Right ventricle myocardium inferior (tissue), 1 donor: ENCODE data around the gene KIF26A. TPM values are rescaled to one million over a fixed set of nuclear protein-coding genes. Genes with fewer than 3 reads are reported as not detected.
"Not testable (repeated sequence)": the region's sequence is repeated elsewhere in the genome, so short reads cannot be mapped to it uniquely, and the experiment has no call there.

Experiments
- ATAC-seq: fragments of 200-7000 bp; cut with Tn5 transposase; one replicate; pipeline ENCODE4 v1.9.1; 2020; ENCODE audit warnings: mild to moderate bottlenecking, moderate library complexity
- DNase-seq: peaks from one replicate; pipeline ENCODE4 v3.0.0; 2021; ENCODE audit errors: missing footprints
- intact Hi-C: fragments of 100-400 bp; cut with DNase I; formaldehyde crosslinking; loops from one replicate; pipeline ENCODE4 v1.11.0; 2022
- total RNA-seq: library from RNA; stranded (reverse); fragmentation: NEBNext Ultra II Directional; extraction: Animal tissue kit (Norgen Biotek cat#: 25700); gene quantifications from one replicate; pipeline ENCODE4 v1.2.1, GENCODE V29; 2021
- donor health status: DM: no; HTN: yes; CAD: no; lungs with severe emphysema.

The KIF26A gene
- total RNA-seq, 1 donor from 2014 or later, result 6.4 TPM

DNA sequence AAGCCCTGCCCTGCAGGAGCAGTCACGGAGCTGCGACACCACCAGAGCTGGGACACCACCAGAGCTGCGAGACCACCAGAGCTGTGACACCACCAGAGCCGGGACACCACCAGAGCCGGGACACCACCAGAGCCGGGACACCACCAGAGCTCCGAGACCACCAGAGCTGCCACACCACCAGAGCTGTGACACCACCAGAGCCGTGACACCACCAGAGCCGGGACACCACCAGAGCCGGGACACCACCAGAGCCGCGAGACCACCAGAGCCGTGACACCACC lies 69.6 kb downstream of the KIF26A start:
- intact Hi-C loops, ATAC-seq: not testable (repeated sequence)
- DNase-seq, result peak; percentile 27

DNA sequence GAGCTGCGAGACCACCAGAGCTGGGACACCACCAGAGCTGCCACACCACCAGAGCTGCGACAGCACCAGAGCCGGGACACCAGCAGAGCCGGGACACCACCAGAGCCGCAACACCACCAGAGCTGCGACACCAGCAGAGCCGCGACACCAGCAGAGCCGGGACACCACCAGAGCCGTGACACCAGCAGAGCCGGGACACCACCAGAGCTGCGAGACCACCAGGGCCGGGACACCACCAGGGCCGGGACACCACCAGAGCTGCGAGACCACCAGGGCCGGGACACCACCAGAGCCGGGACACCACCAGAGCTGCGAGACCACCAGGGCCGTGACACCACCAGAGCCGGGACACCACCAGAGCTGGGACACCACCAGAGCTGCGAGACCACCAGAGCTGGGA lies 69.9 kb downstream of the KIF26A start:
- peak; percentile 26 for DNase-seq
- intact Hi-C loops, ATAC-seq: not testable (repeated sequence)

DNA sequence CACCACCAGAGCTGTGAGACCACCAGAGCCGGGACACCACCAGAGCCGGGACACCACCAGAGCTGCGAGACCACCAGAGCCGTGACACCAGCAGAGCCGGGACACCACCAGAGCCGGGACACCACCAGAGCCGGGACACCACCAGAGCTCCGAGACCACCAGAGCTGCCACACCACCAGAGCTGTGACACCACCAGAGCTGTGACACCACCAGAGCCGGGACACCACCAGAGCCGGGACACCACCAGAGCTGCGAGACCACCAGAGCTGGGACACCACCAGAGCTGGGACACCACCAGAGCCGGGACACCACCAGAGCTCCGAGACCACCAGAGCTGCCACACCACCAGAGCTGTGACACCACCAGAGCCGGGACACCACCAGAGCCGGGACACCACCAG lies 70.7 kb downstream of the KIF26A start:
- peak; percentile 9 for DNase-seq
- ATAC-seq, intact Hi-C loops: not testable (repeated sequence)

DNA sequence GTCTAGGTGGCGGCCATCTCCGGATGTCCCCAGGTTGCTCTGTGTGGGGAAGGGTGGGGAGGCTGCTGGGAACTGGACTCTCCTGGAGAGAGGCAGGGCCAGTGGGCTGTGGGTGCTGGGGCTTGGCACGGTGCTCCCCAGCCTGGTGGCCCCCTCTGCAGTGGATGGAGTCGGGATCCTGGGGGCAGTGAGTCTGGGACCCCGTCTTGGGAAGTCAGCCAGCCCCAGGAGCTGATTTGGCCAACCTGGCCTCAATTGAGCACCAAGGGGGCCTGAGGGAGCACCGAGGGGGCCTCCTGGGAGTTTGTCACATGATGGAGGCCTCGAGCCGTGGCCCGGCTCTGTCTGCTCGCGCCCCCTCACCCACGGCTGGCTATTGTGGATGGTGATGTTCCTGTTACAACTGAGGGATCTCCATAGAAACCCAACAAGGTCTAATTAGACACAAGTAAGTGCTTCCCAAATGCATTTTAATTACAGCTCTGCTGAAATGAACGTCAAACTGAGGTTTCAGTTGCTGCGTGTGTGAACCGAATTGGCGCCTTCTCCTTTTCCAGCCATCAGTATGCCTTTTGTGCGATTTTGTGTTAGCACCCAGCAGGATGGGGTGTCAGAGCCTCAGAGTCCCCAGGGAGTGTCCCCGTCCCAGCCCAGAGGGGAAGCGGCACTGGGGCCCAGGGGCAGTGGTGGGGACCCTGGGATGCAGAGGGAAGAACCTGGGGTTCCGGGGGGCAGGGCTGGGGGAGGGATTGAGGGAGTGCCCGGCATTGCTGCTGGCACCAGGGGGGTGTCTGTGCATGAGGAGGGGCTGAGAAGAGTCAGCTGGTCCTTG lies 71.8 kb downstream of the KIF26A start:
- ATAC-seq (no peak), DNase-seq (peak; percentile 42)
- intact Hi-C loops, result no loop called here

DNA sequence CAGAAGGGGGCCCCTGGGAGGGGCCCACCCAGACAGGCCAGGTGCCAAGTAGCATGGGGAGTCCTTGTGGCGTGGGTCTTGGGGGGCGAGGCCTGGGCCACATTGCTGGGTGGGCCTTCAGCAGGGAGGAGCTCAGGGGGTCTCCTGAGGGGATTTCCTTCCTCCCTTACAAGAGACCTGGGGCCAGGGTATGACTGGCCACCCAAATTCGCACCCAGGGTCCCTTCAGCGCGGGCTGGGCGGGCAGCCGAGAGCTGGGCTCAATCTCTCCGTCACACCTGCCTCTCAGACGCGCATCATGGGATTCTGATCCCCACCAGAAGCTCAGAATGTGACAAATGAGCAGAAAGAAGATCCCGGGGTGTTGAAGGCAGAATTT lies 72.4 kb downstream of the KIF26A start:
- DNase-seq, result peak; percentile 9
- no peak for ATAC-seq
- intact Hi-C loops, result no loop called here

DNA sequence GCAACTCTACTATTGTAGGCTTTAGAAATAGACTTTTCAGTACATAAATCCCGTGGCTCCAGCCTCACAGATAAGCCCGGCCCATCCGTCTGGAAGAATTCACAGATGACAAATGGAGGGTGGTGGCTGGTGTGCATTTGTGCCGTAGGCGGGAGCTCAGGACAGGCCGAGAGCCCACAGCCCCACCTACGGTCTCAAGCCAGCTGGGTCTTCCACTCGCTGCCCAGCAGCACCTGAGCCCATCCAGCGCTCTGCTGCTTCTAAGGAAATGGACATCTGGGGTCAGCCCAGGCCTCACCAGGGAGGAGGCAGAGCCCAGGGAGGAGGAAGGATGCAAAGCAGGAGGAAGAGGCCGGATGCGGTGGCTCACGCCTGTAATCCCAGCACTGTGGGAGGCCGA lies 72.8 kb downstream of the KIF26A start:
- peak; percentile 18 for DNase-seq
- intact Hi-C loops, result no loop called here
- no peak for ATAC-seq

DNA sequence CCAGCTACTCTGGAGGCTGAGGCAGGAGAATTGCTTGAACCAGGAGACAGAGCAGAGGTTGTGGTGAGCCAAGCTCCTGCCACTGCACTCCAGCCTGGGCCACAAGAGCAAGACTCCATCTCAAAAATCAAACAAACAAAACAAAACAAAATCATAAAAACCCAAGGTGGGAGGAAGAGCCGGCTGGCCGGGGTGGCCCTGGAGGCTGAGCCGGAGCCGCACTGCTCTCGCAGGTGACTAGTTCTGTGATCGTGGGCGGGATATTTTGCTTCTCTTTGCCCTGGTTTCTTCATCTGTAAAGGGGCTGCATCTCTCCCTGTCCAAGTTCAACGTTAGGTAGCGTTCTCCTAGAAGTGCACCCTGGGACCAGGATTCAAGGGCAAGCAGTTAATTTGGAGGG lies 73.4 kb downstream of the KIF26A start:
- intact Hi-C loops, result no loop called here
- ATAC-seq (no peak), DNase-seq (peak; percentile 17)

DNA sequence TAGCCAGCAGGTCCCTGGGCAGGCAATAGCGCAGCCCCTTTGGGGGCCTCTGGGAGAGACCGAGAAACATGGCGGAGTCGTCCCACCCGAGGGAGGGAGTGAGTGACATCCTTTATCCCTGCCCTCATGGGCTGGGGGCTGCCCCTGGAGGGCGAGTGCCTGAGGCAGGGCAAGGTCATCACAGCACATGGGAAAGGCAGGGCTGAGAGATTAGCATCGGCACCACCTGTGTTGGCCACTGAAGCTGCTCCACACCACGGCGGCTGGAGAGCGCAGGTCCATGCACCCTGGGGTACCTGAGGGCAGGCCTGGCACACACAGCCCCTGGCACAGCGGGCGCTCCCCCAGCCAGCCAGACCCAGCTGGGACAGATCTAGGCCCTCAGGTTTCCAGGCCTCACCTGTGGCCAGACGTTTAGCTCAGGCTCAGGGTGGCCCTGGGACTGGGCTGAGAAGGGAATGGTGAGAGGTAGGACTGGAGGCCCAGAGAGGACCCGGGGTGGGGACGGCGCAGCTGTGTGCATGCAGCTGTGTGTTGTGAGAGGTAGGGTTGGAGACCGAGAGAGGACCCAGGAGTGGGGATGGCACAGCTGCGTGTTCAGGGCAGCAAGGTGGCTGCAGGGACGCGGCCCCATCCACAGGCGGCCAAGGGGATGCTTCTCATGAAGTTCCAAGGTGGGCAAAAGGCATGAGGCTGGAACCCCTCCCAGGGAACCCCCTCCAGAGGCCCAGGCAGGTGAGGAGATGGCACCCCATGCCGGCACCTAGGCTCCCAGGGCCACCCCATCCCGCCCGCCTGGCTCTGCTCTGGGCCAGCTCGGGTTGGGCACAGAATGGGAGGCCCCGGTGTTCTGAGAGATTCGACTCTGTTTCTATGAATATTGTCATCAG lies 74.1 kb downstream of the KIF26A start:
- intact Hi-C loops, result no loop called here
- DNase-seq (peak; percentile 63), ATAC-seq (peak; percentile 26)

DNA sequence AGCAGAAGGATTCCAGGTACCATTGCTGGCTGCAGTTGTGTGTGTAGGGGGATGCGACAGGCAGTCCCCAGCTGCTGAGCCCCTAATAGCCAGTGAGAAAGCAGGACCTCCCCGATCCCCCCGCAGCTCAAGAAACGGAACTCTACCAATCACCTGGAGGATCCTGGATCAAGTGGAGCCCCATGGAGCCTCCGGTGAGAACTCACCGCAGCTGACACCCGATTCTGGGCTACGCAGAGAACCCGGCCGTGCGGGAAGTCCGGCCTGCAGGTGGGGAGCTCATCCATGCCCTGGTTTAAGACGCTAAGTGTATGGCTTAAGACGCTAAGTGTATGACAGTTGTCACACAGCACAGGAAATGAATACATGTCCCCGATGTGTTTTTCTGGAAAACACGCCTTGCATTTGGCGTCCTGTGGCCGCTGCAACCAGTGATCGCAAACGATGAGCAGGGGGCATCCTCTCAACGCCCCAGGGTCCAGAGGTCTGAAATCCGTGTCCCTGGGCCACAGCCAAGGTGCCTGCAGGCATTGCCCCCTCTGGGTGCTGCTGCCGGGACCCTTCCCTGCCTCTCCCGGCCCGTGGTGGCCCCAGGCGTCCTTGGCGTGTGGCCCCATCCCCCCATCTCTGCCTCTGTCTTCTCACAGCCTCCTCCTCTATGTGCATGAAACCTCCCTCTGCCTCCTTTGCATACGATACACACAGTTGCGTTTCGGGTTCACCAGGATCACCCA lies 75.1 kb downstream of the KIF26A start:
- DNase-seq (peak; percentile 42), ATAC-seq (no peak)
- intact Hi-C loops, result no loop called here

DNA sequence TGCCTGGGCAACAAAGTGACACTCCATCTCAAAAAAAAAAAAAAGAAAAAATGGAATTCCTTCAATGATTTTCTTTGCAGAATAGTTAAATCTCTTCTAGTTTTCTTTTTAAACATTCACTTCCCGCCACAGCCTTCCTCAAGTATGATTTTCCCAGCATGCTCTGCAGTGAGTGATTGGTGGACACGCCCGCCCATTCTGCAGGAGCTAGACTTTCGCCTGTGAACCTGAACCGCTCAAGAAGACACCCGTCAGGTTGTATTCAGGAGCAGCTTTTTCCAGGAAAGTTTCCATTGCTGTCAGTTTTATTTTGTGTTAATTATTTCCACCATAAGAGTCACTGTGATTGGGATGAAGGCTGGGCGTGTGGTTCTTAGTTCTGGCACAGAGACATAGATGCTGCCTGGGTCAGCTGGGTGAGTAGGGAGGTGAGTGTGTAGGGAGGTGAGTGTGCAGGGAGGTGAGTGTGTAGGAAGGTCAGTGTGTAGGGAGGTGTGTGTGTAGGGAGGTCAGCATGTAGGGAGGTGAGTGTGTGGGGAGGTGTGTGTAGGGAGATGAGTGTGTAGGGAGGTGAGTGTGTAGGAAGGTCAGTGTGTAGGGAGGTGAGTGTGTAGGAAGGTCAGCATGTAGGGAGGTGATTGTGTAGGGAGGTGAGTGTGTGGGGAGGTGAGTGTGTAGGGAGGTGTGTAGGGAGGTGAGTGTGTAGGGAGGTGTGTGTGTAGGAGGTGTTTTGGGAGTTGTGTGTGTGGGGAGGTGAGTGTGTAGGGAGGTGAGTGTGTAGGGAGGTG lies 76.2 kb downstream of the KIF26A start:
- intact Hi-C loops, result no loop called here
- DNase-seq (peak; percentile 14), ATAC-seq (no peak)

DNA sequence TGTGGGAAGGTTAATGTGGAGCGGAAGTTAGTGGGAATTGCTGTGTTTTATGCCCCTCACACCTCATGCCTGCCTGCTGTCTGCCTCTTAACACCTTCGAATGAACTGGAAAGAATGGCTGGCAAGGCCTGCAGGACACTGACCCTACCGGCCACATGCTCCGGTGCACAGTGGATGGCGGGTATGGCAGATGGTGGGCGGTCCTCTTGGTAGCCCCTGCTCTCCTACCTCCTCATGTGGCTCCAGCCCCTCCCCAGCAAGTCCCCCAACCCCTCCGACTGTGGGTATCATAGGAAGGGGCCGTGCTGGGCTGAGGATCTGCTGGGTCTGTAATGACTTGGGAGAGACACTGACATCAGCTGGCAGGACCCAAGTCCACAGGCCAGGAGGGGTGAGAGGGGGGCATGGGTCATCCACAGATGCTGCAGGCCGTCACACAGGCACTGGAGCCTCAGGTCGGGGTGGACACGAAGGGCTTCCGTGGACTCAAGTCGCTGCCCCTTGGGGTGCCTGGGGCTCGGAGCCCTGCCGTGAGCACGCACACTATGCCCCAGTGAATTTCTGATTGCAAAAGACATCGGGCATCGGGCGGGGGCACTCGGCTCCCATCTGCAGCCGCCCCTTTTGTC lies 77.4 kb downstream of the KIF26A start:
- no peak for ATAC-seq
- intact Hi-C loops, result no loop called here
- peak; percentile 57 for DNase-seq

DNA sequence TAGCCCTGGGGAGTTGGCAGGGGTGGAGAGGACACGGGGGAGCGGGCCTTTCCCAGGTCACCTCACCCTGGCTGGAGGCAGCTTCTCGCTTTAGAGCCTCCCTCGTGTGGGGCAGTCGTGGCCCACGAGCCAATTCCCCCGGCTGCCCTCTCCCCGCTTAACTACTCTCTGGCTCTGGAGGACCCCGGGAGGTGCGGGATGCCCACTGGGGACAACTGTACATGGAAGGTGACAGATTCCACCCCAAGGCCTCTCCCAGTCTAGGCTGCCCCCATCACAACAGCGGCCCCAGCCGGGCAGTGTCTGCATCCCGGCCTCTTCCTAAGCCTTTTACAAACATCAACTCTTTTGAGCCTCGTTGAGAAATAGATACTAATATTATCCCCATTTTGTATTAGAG lies 78.1 kb downstream of the KIF26A start:
- no peak for ATAC-seq
- peak; percentile 55 for DNase-seq
- intact Hi-C loops, result no loop called here

DNA sequence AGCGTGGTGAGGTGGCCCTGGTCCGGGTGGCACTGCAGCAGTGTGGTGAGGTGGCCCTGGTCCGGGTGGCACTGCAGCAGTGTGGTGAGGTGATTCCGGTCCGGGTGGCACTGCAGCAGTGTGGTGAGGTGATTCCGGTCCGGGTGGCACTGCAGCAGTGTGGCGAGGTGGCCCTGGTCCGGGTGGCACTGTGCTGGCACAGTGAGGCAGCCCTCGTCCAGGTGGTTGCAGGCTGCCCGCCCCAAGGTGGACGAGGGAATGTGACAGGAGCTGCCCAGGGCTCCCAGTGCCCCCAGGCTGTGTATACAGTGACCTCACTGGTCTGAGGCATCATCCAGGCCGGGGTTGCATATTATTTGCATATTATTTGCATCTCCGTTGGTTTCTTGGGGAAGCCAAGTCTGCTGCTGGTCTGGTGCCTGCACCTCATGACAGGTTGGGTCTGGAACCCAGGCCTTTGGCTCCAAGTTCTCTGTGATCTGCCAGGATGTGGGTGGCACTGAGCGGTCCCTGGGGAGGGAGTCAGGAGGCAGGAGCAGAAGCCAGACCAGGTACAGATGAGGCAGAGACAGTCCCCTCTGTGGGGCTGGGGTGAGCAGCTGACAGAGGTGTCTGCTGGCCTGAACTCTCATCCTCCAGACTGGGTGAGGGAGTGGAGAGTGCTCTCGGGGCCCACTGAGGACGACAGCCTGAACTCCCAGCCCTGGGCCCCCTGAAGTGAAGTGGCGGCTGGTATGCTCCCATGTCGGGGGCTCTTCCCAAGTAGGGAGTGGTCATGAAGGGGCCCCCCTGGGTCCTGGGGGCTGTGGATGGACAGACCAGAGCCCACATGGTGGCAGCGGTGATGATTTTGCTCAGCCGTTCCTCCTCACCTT lies 79.3 kb downstream of the KIF26A start:
- DNase-seq (peak; percentile 46), ATAC-seq (no peak)
- intact Hi-C loops, result no loop called here

DNA sequence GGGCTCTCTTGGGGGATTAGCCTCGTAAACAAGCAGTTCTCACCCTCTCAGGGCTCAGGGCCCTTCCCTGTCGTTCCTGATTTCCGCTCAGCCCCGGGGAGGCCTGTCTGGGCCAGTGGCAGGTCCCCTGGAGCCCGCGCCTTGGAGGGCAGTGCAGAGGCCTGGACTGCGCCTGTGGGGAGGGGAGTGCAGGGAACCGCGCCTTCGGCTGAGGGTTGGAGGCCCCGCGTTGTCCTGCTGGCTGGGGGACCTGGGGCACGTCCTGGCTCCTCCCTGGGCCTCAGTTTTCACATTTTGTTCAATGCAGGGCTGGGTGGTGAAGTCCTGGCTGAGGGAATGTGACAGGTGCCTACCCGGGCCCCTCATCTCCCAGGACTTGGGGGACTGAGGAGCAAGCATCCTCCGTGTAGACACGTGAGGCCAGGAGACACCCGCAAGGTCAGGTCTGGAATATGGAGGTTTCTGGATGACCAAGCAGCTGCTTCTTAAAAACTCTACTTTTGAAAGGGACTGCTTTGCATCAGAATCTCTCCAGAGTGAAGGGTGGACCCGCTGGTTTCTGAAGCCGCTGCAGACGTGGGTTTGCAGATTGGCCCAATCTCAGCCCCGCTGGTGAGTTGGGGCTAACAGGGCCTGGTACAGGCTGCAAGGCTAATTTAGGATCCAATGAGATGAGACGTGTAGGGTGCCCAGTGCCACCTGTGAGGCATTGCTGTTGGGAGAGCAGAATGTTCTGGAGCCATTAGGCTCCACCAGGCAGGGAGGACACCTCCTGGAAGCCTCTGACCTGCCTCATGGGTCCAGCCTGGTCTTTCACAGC lies 80.2 kb downstream of the KIF26A start:
- intact Hi-C loops, result no loop called here
- ATAC-seq, result no peak
- DNase-seq, result peak; percentile 16

DNA sequence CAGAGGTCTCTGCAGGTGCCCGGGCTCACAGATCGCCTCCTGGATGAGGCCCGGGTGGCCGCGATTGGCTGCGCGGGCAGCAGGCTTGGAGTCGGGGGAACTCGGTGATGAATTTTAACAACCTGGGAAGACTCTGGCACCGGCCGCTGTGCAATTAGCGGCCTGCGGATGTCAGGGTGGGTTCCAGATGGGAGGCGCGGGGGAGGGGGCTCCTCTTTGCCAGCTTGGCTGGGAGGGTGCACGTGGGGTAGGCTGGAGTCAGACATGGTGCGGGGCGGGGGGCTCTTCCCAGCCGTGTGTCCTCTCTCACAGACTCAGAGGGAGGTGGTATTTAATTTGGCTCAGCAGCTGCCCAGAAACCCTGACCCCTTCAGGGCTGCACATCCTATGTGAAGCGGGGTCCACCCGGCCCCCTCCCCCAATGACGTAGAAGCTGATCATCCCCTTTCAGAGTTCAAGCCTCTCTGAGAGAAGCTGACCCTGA lies 81.4 kb downstream of the KIF26A start:
- intact Hi-C loops, result no loop called here
- DNase-seq, result peak; percentile 50
- ATAC-seq, result no peak
